ENCODE data around the gene PTCD3. TPM values are rescaled to one million over a fixed set of nuclear protein-coding genes. Genes with fewer than 3 reads are reported as not detected.

Gene PTCD3
- total RNA-seq, 1 donor from 2014 or later, result 47.8 TPM

DNA sequence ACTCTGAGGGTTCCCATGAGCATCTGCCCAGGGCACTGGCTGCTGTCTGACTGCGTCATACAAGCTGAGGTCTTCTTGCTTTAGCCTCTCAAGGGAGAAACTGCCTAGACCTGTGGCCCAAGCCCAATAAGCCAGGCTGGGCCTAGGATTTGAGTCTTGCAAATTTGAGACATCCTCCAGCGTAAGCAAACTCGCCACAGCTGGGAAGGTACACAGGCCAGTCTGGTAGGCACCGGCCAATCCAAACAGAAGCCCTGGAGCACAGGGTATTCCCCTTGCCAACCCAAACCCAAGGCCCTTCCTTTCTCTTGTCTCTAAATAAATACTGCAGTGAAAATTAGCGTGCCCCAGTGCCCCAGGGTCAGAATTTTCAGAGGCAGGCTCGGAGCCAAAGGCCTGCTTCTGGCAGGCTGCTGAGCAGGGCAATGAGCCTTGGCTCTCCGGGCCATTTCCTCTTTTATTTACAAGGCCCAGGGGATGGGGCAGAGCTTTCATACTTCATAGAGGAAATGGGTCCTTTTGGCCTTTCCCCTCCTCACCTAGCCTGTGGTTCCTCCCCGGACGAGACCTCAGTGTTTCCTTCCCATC is 33.7 kb upstream of the PTCD3 start:
- TF ChIP-seq, protein P1, sequence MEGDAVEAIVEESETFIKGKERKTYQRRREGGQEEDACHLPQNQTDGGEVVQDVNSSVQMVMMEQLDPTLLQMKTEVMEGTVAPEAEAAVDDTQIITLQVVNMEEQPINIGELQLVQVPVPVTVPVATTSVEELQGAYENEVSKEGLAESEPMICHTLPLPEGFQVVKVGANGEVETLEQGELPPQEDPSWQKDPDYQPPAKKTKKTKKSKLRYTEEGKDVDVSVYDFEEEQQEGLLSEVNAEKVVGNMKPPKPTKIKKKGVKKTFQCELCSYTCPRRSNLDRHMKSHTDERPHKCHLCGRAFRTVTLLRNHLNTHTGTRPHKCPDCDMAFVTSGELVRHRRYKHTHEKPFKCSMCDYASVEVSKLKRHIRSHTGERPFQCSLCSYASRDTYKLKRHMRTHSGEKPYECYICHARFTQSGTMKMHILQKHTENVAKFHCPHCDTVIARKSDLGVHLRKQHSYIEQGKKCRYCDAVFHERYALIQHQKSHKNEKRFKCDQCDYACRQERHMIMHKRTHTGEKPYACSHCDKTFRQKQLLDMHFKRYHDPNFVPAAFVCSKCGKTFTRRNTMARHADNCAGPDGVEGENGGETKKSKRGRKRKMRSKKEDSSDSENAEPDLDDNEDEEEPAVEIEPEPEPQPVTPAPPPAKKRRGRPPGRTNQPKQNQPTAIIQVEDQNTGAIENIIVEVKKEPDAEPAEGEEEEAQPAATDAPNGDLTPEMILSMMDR (conservative IDR thresholded peaks at IDR 0.05; ENCODE audit: low read depth, low read length), result no peak
- no peak for DNase-seq (ENCODE audit: low read depth)
- H3K4me3 ChIP-seq (ENCODE audit: low read depth, low read length), result no peak overlapping the region

DNA sequence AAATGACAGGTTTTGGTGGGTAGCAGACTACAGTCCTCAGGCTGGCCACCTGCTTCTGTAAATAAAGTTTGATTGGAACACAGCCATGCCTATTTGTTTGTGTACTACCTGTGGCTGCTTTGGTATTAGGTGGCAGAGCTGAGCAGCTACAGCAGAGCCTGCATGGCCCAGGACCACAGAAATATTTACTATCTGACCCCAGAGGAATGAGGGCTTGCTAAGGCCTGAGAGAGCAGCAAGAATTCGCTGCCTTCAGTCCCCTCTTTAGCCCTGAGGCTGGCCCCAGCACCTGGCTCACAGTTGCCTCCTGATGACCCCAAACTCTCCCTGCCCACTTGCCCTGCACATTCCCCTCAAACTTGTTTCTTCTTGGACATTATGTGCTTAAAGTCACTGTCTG is 32.8 kb upstream of the PTCD3 start:
- no peak overlapping the region for H3K4me3 ChIP-seq (ENCODE audit: low read depth, low read length)
- TF ChIP-seq, protein P1 (conservative IDR thresholded peaks at IDR 0.05; ENCODE audit: low read depth, low read length), result no peak
- DNase-seq (ENCODE audit: low read depth), result no peak

DNA sequence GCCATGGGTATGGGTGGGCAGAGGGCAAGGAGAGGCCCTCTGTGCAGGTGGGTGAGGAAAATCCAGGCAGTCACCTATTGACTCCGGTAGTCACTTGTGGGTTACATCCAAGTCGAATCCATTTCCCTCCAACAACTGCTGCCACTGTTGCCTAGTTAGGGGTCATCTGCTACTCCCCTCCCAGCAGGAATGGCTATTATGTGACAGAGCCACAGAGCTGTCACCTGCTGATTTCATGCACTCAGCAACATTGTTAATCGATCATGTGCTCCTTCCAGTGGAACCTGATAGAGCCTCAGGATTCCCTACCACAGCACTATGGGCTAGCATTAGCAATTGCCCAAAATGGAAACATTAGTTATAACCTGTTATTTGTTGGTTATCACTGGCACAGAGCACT is 31.8 kb upstream of the PTCD3 start:
- no peak for DNase-seq (ENCODE audit: low read depth)
- TF ChIP-seq, protein P1 (conservative IDR thresholded peaks at IDR 0.05; ENCODE audit: low read depth, low read length), result no peak
- H3K4me3 ChIP-seq (ENCODE audit: low read depth, low read length), result no peak overlapping the region

DNA sequence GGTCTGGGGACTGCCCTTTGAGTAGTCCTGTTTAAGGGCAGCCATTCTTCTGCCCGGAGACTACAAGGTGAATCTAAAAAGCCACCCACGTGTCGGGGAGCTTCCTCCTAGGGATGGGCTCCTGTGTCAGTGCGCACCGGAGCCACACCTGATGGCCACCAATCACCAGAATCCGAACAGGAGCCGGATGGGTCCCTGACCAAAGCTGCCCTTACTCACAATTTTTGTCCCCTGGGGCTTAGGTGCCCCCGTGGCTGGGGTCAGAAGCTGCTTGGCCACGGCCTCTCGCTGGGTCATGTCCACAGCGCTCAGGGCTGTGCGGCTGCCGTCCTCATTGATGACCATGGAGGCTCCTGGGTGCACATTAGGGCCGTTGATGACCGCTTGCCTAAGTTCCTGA is 31.2 kb upstream of the PTCD3 start:
- no peak for DNase-seq (ENCODE audit: low read depth)
- H3K4me3 ChIP-seq (ENCODE audit: low read depth, low read length), result no peak overlapping the region
- TF ChIP-seq, protein P1 (conservative IDR thresholded peaks at IDR 0.05; ENCODE audit: low read depth, low read length), result no peak

DNA sequence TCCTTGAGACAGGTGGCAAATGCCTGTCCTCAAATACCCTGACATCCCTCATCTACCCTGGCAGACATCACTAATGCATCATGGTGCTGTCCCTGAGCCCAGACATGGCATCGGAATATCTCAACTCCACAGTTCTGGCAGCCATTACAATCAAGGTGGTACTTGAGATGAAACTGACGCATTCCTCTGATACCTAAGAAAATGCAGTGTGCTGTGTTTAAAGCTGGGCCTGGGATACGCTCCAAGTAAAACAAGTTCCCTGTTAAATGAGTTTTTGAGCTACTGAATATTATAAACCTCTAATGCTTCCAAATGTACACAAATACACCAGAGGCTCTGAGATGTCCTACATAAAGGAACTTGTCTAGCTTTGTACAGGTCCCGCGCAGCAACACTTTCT is 30.1 kb upstream of the PTCD3 start:
- H3K4me3 ChIP-seq (ENCODE audit: low read depth, low read length), result no peak overlapping the region
- DNase-seq (ENCODE audit: low read depth), result no peak
- TF ChIP-seq, protein P1 (conservative IDR thresholded peaks at IDR 0.05; ENCODE audit: low read depth, low read length), result no peak

DNA sequence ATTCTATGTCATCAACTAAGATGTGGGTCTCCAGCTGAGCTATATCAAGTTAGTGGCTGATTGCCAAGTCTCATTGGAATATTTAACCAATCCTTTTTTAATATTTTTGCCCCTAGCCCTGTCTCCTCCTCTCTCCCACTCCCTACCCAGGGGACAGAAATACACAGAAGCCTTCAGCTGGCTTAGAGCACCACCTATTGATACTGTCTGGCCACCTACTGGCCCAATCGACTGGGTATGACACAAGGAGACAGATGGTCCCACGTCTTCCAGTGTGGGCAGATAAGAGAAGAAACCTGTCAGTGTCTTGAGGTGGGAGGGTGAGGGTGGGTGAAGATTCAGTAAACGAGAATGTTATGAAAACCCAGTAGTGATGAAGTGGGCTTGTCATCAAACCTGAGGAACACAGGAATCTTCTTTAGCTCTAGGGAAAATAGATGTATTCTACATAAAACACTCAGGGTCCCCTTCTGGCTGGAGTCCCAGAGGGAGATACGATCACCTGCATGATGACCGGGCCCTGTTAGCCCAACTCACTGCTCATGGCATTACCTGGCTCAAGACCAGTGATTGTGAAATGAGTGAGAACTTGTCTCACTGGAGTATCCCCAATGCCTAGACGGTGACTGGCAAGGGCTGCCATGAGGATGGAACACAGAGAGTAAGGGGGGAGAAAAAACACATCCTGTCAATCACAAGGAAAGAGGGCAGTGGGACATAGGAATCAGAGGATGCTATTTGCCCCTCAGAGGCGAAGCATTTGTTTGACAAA is 27.1 kb upstream of the PTCD3 start:
- no peak for DNase-seq (ENCODE audit: low read depth)
- H3K4me3 ChIP-seq (ENCODE audit: low read depth, low read length), result no peak overlapping the region
- TF ChIP-seq, protein P1 (conservative IDR thresholded peaks at IDR 0.05; ENCODE audit: low read depth, low read length), result peak; percentile 86

Measured in epithelial cell of proximal tubule (primary cell).